Peyer's patch (tissue), 4 donors: ENCODE measurements around the gene CLNK.

Experiments
- CTCF ChIP-seq, 6 experiments: fragments of 450-650 bp in 4 of 6; fragments of 200-600 bp in 2 of 6; sonication (generic) in 1 of 6; IDR thresholded peaks; one replicate each; pipeline ENCODE4 v1.5.1; 2017 to 2019; ENCODE audit warnings: antibody characterized with exemption in 6 of 6, mild to moderate bottlenecking in 3 of 6, moderate library complexity in 1 of 6
- POLR2A ChIP-seq, 2 donors: fragments of 450-650 bp; IDR thresholded peaks; one replicate each; pipeline ENCODE4 v1.5.1; 2017; ENCODE audit warnings: antibody characterized with exemption in 2 of 2, mild to moderate bottlenecking in 2 of 2, moderate library complexity in 2 of 2

GRCh38 chr4:10496200-10496599 lies 188.4 kb downstream of the CLNK start:
- TF ChIP-seq POLR2A (IDR thresholded peaks at IDR 0.05) = no peak
- TF ChIP-seq CTCF (IDR thresholded peaks at IDR 0.05) = no peak
